Adrenal gland (tissue), 12 donors: ENCODE data around the gene S100A13. TPM values are rescaled to one million over a fixed set of nuclear protein-coding genes. Genes with fewer than 3 reads are reported as not detected.

Experiments
- DNase-seq, 7 donors: peaks; one replicate each; pipeline ENCODE4 v3.0.0-alpha.2; 2019 to 2020
- H3K27ac ChIP-seq, 5 donors: fragments of 200-600 bp; sonication (generic) in 4 of 5; 1 replicate in 3 of 5; 2 replicates in 2 of 5; pipeline versions ENCODE4 v1.5.1 to v1.8.0; 2016 to 2020; ENCODE audit warnings: mild to moderate bottlenecking in 1 of 5
- H3K27me3 ChIP-seq: fragments of 200-600 bp; 2 replicates; pipeline ENCODE4 v1.8.0; 2021
- H3K36me3 ChIP-seq, 2 donors: fragments of 200-600 bp; replicated peaks in 1 of 2; 1 replicate in 1 of 2; 2 replicates in 1 of 2; pipeline versions ENCODE4 v1.5.1 to v1.8.0; 2018 to 2022
- H3K4me1 ChIP-seq, 2 donors: fragments of 200-600 bp; replicated peaks in 1 of 2; 1 replicate in 1 of 2; 2 replicates in 1 of 2; pipeline versions ENCODE4 v1.5.1 to v1.8.0; 2018 to 2021
- H3K4me3 ChIP-seq, 4 donors: fragments of 200-600 bp; sonication (generic) in 3 of 4; one replicate each; pipeline ENCODE4 v1.5.1; 2016 to 2018
- H3K9me3 ChIP-seq, 3 donors: fragments of 200-600 bp; sonication (generic) in 1 of 3; replicated peaks in 1 of 3; 1 replicate in 2 of 3; 2 replicates in 1 of 3; pipeline versions ENCODE4 v1.5.1 to v1.8.0; 2016 to 2021
- POLR2A ChIP-seq, 2 donors: fragments of 450-650 bp; IDR thresholded peaks; one replicate each; pipeline ENCODE4 v1.6.1; 2017; ENCODE audit warnings: antibody characterized with exemption in 2 of 2, mild to moderate bottlenecking in 2 of 2, moderate library complexity in 1 of 2
- WGBS, 4 donors: extraction: QIAGEN DNeasy Blood & Tissue Kit in 2 of 4; methylation state at CpG; one replicate each; pipeline versions ENCODE4 v1.1.5 to v1.1.7; 2013 to 2017; 5-methylcytosine and 5-hydroxymethylcytosine counted together
- intact Hi-C, 2 donors: fragments of 100-400 bp; cut with DNase I; formaldehyde crosslinking; loops; one replicate each; pipeline versions ENCODE4 v1.14.1 to v1.15.0; 2022 to 2023
- polyA plus RNA-seq, 3 donors: library from polyadenylated mRNA; stranded (reverse); fragments of 200-250 nt in 2 of 3; fragments of 350-450 nt in 1 of 3; fragmentation: Illumina TruSeq in 1 of 3; extraction: RNeasy Lipid Tissue Mini Kit (QIAGEN cat#74804) in 1 of 3; gene quantifications; one replicate each; pipeline ENCODE4 v1.2.3, GENCODE V29; 2013 to 2014
- total RNA-seq, 9 donors: library from RNA; depleted of rRNA in 4 of 9; stranded (reverse); fragments of >200 nt in 4 of 9; fragments of 120-200 nt in 1 of 9; fragmentation: NEBNext Ultra II Directional in 1 of 9; extraction: Animal tissue kit (Norgen Biotek cat#: 25700) in 1 of 9; gene quantifications; one replicate each; pipeline versions ENCODE4 v1.1.0 to v1.2.4, GENCODE V29; 2013 to 2023
- TF ChIP-seq, protein P1 (sequence below), 6 experiments: fragments of 450-650 bp in 4 of 6; fragments of 200-600 bp in 2 of 6; sonication (generic) in 1 of 6; IDR thresholded peaks; 1 replicate in 5 of 6; 2 replicates in 1 of 6; pipeline versions ENCODE4 v1.5.1 to v1.8.0; 2016 to 2021; ENCODE audit warnings: antibody characterized with exemption in 6 of 6, mild to moderate bottlenecking in 2 of 6, moderate library complexity in 1 of 6
- donor health status: healthy with polysubstance abuse.
- donor health status: Bipolar disorder and iron deficiency.
- donor health status: DM: yes; HTN: yes; CAD: no.
- donor health status: DM: no; HTN: no; CAD: no.
- donor health status: DM: no; HTN: no; CAD: no.
- donor health status: DM: yes; HTN: yes; CAD: no.

S100A13 gene
- total and polyA plus RNA-seq, 12 donors: 57.6 to 289 (median 168) TPM

DNA sequence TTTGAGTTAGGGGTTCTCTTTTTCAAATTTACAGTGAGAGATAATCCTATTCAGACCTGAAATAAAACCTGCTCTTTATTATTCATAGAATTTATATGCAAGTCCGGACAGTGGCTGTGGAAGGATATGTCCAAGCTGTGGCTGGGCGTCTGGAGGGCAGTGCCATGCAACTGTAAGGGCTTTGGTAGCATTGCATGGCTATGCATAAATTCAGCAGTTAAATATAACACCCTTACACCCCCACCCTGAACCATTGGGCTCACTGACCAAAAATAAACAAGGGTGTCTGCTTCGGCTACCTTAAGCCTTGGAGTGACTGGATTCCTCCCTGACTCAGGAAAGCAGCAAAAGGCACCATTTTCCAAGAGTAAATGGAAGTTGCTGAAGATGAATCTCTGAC lies 12.0 kb upstream of the S100A13 start:
- Histone ChIP-seq H3K4me1 (peaks cover 23 to 52% of the 10 kb centered on the region in 2 donors), H3K27me3 (no peaks in the 10 kb centered on the region), H3K36me3 (peaks cover 0 to 81% of the 10 kb centered on the region in 2 donors), H3K9me3 (no peaks in the 10 kb centered on the region), H3K27ac (no peak overlapping the region), H3K4me3 (no peak overlapping the region)
- intact Hi-C loops: no loop called here
- DNase-seq: no peak
- 77 to 87% (median 80%) methylated on average over 3 of the region's 3 CpGs for WGBS, 4 donors
- TF ChIP-seq, protein P1, sequence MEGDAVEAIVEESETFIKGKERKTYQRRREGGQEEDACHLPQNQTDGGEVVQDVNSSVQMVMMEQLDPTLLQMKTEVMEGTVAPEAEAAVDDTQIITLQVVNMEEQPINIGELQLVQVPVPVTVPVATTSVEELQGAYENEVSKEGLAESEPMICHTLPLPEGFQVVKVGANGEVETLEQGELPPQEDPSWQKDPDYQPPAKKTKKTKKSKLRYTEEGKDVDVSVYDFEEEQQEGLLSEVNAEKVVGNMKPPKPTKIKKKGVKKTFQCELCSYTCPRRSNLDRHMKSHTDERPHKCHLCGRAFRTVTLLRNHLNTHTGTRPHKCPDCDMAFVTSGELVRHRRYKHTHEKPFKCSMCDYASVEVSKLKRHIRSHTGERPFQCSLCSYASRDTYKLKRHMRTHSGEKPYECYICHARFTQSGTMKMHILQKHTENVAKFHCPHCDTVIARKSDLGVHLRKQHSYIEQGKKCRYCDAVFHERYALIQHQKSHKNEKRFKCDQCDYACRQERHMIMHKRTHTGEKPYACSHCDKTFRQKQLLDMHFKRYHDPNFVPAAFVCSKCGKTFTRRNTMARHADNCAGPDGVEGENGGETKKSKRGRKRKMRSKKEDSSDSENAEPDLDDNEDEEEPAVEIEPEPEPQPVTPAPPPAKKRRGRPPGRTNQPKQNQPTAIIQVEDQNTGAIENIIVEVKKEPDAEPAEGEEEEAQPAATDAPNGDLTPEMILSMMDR (IDR thresholded peaks at IDR 0.05): no peak
- TF ChIP-seq POLR2A (IDR thresholded peaks at IDR 0.05): no peak

DNA sequence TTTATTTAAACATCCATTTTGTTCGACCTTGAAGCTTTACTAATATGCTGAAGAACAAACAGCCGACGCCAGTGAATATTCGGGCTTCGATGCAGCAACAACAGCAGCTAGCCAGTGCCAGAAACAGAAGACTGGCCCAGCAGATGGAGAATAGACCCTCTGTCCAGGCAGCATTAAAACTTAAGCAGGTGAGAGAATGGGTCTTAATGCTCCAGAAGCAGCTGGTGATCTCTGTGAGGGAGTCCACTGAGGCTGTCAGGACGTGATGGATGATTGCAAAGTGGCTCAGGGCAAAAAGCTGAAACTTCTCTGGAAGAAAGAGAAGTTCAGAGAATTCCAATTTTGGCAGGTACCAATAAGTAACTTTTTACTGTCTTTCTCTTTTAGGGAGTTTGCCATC lies 11.0 kb upstream of the S100A13 start:
- 42 to 61% (median 55%) methylated on average over 6 of the region's 6 CpGs for whole genome bisulfite sequencing, 4 donors
- no peak overlapping the region for H3K4me3 ChIP-seq
- peak in 1 of 7 donors; percentile 39 for DNase-seq
- no peaks in the 10 kb centered on the region for H3K9me3 ChIP-seq
- H3K36me3 ChIP-seq: peaks cover 0 to 71% of the 10 kb centered on the region in 2 donors
- H3K4me1 ChIP-seq: peaks cover 23 to 43% of the 10 kb centered on the region in 2 donors
- peak overlapping the region in 3 of 5 donors; percentile 6 to 100 (median 50) for H3K27ac ChIP-seq
- no peaks in the 10 kb centered on the region for H3K27me3 ChIP-seq
- intact Hi-C loops: no loop called here
- TF ChIP-seq POLR2A (IDR thresholded peaks at IDR 0.05): peak in 1 of 2 donors; percentile 19
- TF ChIP-seq, protein P1 (IDR thresholded peaks at IDR 0.05): no peak

DNA sequence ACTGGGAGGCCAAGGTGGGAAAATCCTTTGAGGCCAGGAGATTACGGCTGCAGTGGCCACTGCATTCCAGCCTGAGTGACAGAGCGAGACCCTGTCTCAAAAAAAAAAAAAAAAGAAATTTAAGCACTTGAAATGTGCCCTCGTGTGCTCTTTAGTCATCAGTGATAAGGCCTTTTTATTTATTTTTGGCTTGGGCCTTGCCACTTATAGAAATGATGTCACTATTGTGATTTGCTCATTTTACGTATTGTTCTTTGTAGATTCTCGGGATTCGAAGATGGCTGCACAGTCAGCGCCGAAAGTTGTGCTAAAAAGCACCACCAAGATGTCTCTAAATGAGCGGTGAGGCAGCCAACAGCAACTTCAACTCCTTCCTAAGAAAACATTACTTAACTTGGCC lies 9.0 kb upstream of the S100A13 start:
- Histone ChIP-seq H3K36me3 (peaks cover 0 to 52% of the 10 kb centered on the region in 2 donors), H3K9me3 (no peaks in the 10 kb centered on the region), H3K27me3 (no peaks in the 10 kb centered on the region), H3K4me1 (peaks cover 25 to 41% of the 10 kb centered on the region in 2 donors), H3K27ac (peak overlapping the region in 2 of 5 donors; percentile 16 to 100), H3K4me3 (no peak overlapping the region)
- intact Hi-C loops: no loop called here
- DNase-seq: no peak
- TF ChIP-seq, protein P1 (IDR thresholded peaks at IDR 0.05): no peak
- no peak for TF ChIP-seq POLR2A (IDR thresholded peaks at IDR 0.05)
- 80 to 88% (median 87%) methylated on average over 9 of the region's 9 CpGs for WGBS, 4 donors

DNA sequence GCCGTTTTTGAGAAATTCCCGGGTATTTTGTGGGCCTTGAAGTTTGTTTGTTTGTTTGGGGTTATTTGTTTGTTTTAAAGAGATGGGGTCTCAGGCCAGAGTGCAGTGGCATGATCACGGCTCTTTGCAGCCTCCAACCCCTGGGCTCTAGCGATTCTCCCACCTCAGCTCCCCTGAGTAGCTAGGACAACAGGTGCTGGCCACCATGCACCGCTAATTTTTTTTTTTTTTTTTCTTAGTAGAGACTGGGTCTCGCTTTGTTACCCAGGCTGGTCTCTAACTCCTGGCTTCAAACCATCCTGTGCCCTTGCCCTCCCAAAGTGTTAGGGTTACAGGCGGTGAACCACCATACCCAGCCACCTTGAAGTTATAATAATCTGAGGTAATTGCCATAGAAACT lies 8.6 kb upstream of the S100A13 start:
- Histone ChIP-seq H3K36me3 (peaks cover 0 to 47% of the 10 kb centered on the region in 2 donors), H3K4me1 (peaks cover 25 to 41% of the 10 kb centered on the region in 2 donors), H3K9me3 (no peaks in the 10 kb centered on the region), H3K27ac (peak overlapping the region in 3 of 5 donors; percentile 98 to 100 (median 100)), H3K4me3 (peak overlapping the region in 1 of 4 donors; percentile 78), H3K27me3 (no peaks in the 10 kb centered on the region)
- TF ChIP-seq, protein P1 (IDR thresholded peaks at IDR 0.05): no peak
- WGBS, 4 donors: 78 to 89% (median 83%) methylated on average over 7 of the region's 7 CpGs
- DNase-seq: no peak
- intact Hi-C loops: no loop called here
